MM.1S (cell line): ENCODE measurements around the gene TBC1D19.
"Not testable (repeated sequence)": the region's sequence is repeated elsewhere in the genome, so short reads cannot be mapped to it uniquely, and the experiment has no call there.

ENCODE experiments used
- DNase-seq: peaks from one replicate; pipeline ENCODE4 v3.0.0-alpha.2; 2015
- H2AFZ ChIP-seq: fragments of 300-600 bp; sonication (generic); 2 replicates; pipeline ENCODE4 v1.6.0; 2016; ENCODE audit warnings: antibody characterized with exemption, low read length
- H3F3A ChIP-seq: fragments of 300-600 bp; sonication (generic); 2 replicates; pipeline ENCODE4 v1.6.1; 2016; ENCODE audit warnings: mild to moderate bottlenecking, antibody characterized with exemption, low read length, moderate library complexity, mixed read lengths; ENCODE audit not compliant: insufficient read depth
- H3K27ac ChIP-seq: fragments of 300-600 bp; sonication (generic); 2 replicates; pipeline ENCODE4 v1.5.1; 2016; ENCODE audit warnings: mild to moderate bottlenecking, low read length
- H3K27me3 ChIP-seq: fragments of 300-600 bp; sonication (generic); replicated peaks from 2 replicates; pipeline ENCODE4 v1.6.0; 2016; ENCODE audit warnings: low read length; ENCODE audit not compliant: insufficient read depth
- H3K36me3 ChIP-seq: fragments of 300-600 bp; sonication (generic); replicated peaks from 2 replicates; pipeline ENCODE4 v1.6.1; 2016; ENCODE audit warnings: mild to moderate bottlenecking, low read length, mixed read lengths; ENCODE audit not compliant: insufficient read depth
- H3K4me1 ChIP-seq: fragments of 300-600 bp; sonication (generic); 2 replicates; pipeline ENCODE4 v1.6.1; 2016; ENCODE audit warnings: low read length, mixed read lengths
- H3K4me2 ChIP-seq: fragments of 300-600 bp; sonication (generic); 2 replicates; pipeline ENCODE4 v1.6.0; 2016; ENCODE audit warnings: low read depth, low read length
- H3K4me3 ChIP-seq: fragments of 300-600 bp; sonication (generic); 2 replicates; pipeline ENCODE4 v1.5.1; 2016; ENCODE audit warnings: low read length, mixed read lengths
- H3K79me2 ChIP-seq: fragments of 300-600 bp; sonication (generic); 2 replicates; pipeline ENCODE4 v1.6.1; 2016; ENCODE audit warnings: mixed run types, low read length, mixed read lengths
- H3K9ac ChIP-seq: fragments of 300-600 bp; sonication (generic); 2 replicates; pipeline ENCODE4 v1.6.1; 2016; ENCODE audit warnings: low read length, mixed read lengths
- H3K9me2 ChIP-seq: fragments of 300-600 bp; sonication (generic); replicated peaks from 2 replicates; pipeline ENCODE4 v1.6.1; 2016; ENCODE audit warnings: mild to moderate bottlenecking, low read length, mixed read lengths; ENCODE audit not compliant: insufficient read depth
- H3K9me3 ChIP-seq: fragments of 300-600 bp; sonication (generic); replicated peaks from 2 replicates; pipeline ENCODE4 v1.6.1; 2016; ENCODE audit warnings: mild to moderate bottlenecking, low read length, mixed read lengths; ENCODE audit not compliant: insufficient read depth
- H4K20me1 ChIP-seq: fragments of 300-600 bp; sonication (generic); 2 replicates; pipeline ENCODE4 v1.6.1; 2016; ENCODE audit warnings: mild to moderate bottlenecking, low read length, moderate library complexity, mixed read lengths; ENCODE audit not compliant: insufficient read depth
- EZH2 ChIP-seq: fragments of 300-600 bp; sonication (generic); optimal IDR thresholded peaks from 2 replicates; pipeline ENCODE3; 2017; ENCODE audit warnings: low read depth, mild to moderate bottlenecking, antibody characterized with exemption, low read length, mixed read lengths
- EZH2phosphoT487 ChIP-seq: fragments of 300-600 bp; sonication (generic); IDR thresholded peaks from 2 replicates; pipeline ENCODE4 v1.6.1; 2018; ENCODE audit warnings: antibody characterized with exemption, low read length
- TF ChIP-seq, protein P1 (sequence below): fragments of 300-600 bp; sonication (generic); IDR thresholded peaks from 2 replicates; pipeline ENCODE4 v1.5.1; 2016; ENCODE audit warnings: antibody characterized with exemption, low read length, mixed read lengths

TBC1D19 gene, protein sequence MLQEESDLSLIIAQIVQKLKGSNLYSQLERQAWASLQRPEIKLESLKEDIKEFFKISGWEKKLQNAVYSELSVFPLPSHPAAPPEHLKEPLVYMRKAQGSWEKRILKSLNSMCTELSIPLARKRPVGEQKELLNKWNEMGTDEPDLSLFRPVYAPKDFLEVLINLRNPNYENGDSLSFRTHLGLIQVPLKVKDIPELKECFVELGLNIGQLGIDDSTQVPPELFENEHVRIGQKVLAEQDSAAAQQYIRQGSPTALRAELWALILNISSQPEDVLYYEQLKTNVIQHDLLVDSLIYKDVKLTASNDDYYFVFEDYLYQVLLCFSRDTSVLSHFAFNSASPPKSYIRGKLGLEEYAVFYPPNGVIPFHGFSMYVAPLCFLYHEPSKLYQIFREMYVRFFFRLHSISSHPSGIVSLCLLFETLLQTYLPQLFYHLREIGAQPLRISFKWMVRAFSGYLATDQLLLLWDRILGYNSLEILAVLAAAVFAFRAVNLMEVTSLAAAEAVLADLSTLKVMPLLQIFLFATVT

DNA sequence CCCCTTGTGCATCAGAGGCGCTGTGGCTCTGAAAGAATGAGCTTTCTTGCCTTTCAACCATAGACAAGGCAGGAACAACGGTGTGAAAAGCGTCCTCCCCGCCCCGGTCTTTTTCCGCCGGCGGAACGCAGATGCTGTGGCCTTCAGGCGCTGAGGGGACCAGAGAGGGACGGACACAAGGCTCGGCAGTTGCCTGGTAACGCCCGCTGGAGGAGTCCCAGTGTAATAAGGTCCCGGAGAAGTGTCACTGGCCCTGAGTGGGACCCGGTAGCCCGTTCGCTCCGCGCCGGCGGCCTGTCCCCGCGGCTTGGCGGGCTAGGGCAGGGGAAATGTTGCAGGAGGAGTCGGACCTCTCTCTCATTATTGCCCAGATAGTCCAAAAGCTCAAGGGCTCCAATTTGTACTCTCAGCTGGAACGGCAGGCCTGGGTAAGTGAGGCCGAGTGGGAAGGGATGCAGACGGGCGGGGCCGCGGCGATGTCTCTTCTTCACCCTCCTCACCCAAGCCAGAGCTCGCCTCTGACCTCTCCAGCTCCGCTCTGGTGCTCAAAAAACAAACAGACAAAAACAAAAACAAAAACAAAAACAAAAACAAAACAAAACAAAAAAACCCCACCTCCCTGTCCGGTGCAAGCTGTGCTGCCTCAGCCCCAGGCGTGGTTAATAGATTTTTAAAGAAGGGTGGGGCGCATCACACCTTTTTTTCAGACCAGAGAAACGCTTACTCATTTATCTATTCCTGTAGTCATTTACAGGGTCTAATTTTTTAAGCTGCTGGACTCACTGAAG is at the start of gene TBC1D19:
TBC1D19 (plus strand) TSS at position 220 of the 788 bp plus-strand sequence; CDS start at position 330, 110 bp downstream.
- H3K9ac ChIP-seq: peak within 1 kb of the TSS; percentile 66
- H2AFZ ChIP-seq: peak within 1 kb of the TSS; percentile 70
- H3K27ac ChIP-seq: peak within 1 kb of the TSS; percentile 74
- peaks cover 10% of the 10 kb centered on the region for H3K4me1 ChIP-seq
- no peaks in the 10 kb centered on the region for H3K9me3 ChIP-seq
- no peaks in the 10 kb centered on the region for H3K36me3 ChIP-seq
- H3K4me2 ChIP-seq: peak within 1 kb of the TSS; percentile 78
- 0 out of 2 replicates have a peak, but pooled peaks cover 5% of the 10 kb centered on the region for H3F3A ChIP-seq
- DNase-seq: peak; percentile 89
- peak within 1 kb of the TSS; percentile 76 for H3K4me3 ChIP-seq
- no peaks in the 10 kb centered on the region for H3K9me2 ChIP-seq
- H3K27me3 ChIP-seq: no peaks in the 10 kb centered on the region
- no peaks in the 10 kb centered on the region for H4K20me1 ChIP-seq
- TF ChIP-seq, protein P1, sequence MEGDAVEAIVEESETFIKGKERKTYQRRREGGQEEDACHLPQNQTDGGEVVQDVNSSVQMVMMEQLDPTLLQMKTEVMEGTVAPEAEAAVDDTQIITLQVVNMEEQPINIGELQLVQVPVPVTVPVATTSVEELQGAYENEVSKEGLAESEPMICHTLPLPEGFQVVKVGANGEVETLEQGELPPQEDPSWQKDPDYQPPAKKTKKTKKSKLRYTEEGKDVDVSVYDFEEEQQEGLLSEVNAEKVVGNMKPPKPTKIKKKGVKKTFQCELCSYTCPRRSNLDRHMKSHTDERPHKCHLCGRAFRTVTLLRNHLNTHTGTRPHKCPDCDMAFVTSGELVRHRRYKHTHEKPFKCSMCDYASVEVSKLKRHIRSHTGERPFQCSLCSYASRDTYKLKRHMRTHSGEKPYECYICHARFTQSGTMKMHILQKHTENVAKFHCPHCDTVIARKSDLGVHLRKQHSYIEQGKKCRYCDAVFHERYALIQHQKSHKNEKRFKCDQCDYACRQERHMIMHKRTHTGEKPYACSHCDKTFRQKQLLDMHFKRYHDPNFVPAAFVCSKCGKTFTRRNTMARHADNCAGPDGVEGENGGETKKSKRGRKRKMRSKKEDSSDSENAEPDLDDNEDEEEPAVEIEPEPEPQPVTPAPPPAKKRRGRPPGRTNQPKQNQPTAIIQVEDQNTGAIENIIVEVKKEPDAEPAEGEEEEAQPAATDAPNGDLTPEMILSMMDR: peak; percentile 24; the same call in 1 of the 2 replicates
- no peak for TF ChIP-seq EZH2phosphoT487
- no peak for TF ChIP-seq EZH2
- no peaks in the 10 kb centered on the region for H3K79me2 ChIP-seq

DNA sequence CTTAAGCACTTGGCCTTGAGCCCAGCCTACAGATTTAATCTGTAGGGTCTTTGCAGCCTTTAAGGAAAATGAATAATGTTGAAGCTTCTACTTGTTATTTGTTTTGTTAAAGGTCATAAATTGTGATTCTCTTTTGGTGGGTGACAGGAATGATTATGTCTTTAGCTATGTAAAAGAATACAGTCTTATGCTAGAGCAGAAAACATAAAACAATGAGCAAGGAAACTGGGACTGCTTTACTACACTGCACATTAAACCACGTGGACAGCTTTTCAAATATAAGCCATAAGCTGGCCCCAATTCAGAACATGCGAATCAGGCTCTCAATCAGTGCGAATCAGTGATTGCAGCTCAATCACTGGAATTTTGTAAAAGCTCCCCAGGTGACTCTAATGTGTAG is 40.9 kb upstream of the TBC1D19 start:
- Histone ChIP-seq H3K4me2 (no peak overlapping the region), H3K36me3 (no peaks in the 10 kb centered on the region), H3F3A (no peaks in the 10 kb centered on the region), H3K27me3 (no peaks in the 10 kb centered on the region), H3K79me2 (no peaks in the 10 kb centered on the region), H4K20me1 (no peaks in the 10 kb centered on the region), H3K9ac (no peak overlapping the region), H3K4me1 (no peaks in the 10 kb centered on the region), H3K4me3 (no peak overlapping the region), H3K9me2 (no peaks in the 10 kb centered on the region), H3K27ac (no peak overlapping the region), H2AFZ (no peak overlapping the region), H3K9me3 (no peaks in the 10 kb centered on the region)
- DNase-seq: no peak
- TF ChIP-seq EZH2: no peak
- TF ChIP-seq, protein P1: no peak

- H3K36me3 ChIP-seq: no peaks in the 10 kb centered on the region
- H3K79me2 ChIP-seq: no peaks in the 10 kb centered on the region
- no peaks in the 10 kb centered on the region for H3K9me3 ChIP-seq
- no peaks in the 10 kb centered on the region for H3K9me2 ChIP-seq
- TF ChIP-seq, protein P1: no peak
- TF ChIP-seq EZH2phosphoT487 (no peak), EZH2 (no peak)
- H4K20me1 ChIP-seq: no peaks in the 10 kb centered on the region
- DNase-seq: no peak
- no peak overlapping the region for H3K4me2 ChIP-seq
- H3F3A ChIP-seq: no peaks in the 10 kb centered on the region
- H3K9ac ChIP-seq: no peak overlapping the region
- H3K27me3 ChIP-seq: no peaks in the 10 kb centered on the region
- no peak overlapping the region for H3K4me3 ChIP-seq
- H3K27ac ChIP-seq: no peak overlapping the region
- no peaks in the 10 kb centered on the region for H3K4me1 ChIP-seq
- H2AFZ ChIP-seq: no peak overlapping the region
Measured at GRCh38 chr4:26544421-26544820, 39.5 kb upstream of the TBC1D19 start.

GRCh38 chr4:26548379-26548778 is 35.5 kb upstream of the TBC1D19 start:
- H3K4me1 ChIP-seq, H2AFZ ChIP-seq, H3K9me2 ChIP-seq, H3K27ac ChIP-seq, H3K36me3 ChIP-seq, DNase-seq, H3K9ac ChIP-seq, H3K79me2 ChIP-seq, H3K4me2 ChIP-seq, H4K20me1 ChIP-seq, H3K27me3 ChIP-seq, H3F3A ChIP-seq, H3K4me3 ChIP-seq, H3K9me3 ChIP-seq: not testable (repeated sequence)
